Omental fat pad (tissue), 4 donors: ENCODE measurements around the gene SYNGAP1. TPM values are rescaled to one million over a fixed set of nuclear protein-coding genes. Genes with fewer than 3 reads are reported as not detected.
"Not testable (repeated sequence)": the region's sequence is repeated elsewhere in the genome, so short reads cannot be mapped to it uniquely, and the experiment has no call there.

Experiments used
- ATAC-seq: fragments of 150-250 bp; one replicate; pipeline ENCODE4 v1.9.1; 2016; ENCODE audit warnings: mild to moderate bottlenecking, moderate library complexity; ENCODE audit not compliant: low FRiP score
- DNase-seq: peaks from one replicate; pipeline ENCODE4 v3.0.0-alpha.2; 2019; ENCODE audit warnings: low spot score
- total RNA-seq, 4 donors: library from RNA; depleted of rRNA; stranded (reverse); fragments of >200 nt; gene quantifications; one replicate each; pipeline ENCODE4 v1.1.0, GENCODE V29; 2016
- TF ChIP-seq, protein P1 (sequence below), 3 donors: fragments of 450-650 bp; IDR thresholded peaks; one replicate each; pipeline ENCODE4 v1.5.1; 2016 to 2017; ENCODE audit warnings: antibody characterized with exemption in 3 of 3, mild to moderate bottlenecking in 3 of 3, moderate library complexity in 2 of 3

Gene SYNGAP1
- total RNA-seq, 4 donors from 2014 or later: 8.8 to 12.3 (median 10.3) TPM

DNA sequence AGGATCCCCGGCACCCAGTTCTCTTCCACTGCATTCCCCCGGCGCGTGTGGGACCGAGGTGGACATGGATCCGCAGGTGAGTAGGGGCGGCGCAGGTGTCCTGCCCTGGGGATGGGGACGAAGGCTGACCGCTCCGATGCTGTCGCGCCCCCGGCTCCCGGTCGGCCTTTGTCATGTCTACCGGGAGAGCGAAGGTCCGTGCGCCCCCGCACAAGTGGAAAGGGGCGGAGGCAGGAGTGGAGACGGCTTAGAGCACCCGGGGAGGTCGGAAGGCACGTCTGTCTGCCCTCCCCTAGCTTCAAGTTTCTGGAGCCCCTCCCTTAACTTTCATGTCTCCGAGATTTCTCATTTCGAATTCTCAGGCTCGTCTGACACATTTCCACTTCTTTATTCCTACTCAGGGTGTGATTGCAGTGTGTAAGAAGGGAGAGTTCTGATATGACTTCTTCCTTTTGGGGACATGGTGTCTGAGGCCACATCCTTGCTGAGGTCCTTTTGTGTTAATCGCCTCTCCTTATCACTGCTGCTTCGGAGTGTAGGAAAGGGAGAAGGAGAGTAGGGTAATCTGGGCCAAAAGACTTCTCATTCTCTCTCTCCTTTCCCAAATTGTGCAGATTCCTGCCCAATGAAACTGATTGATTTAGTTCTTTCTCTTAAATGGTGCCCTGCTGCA is 27.8 kb upstream of the SYNGAP1 start:
- DNase-seq (no peak), ATAC-seq (peak; percentile 36)
- TF ChIP-seq, protein P1, sequence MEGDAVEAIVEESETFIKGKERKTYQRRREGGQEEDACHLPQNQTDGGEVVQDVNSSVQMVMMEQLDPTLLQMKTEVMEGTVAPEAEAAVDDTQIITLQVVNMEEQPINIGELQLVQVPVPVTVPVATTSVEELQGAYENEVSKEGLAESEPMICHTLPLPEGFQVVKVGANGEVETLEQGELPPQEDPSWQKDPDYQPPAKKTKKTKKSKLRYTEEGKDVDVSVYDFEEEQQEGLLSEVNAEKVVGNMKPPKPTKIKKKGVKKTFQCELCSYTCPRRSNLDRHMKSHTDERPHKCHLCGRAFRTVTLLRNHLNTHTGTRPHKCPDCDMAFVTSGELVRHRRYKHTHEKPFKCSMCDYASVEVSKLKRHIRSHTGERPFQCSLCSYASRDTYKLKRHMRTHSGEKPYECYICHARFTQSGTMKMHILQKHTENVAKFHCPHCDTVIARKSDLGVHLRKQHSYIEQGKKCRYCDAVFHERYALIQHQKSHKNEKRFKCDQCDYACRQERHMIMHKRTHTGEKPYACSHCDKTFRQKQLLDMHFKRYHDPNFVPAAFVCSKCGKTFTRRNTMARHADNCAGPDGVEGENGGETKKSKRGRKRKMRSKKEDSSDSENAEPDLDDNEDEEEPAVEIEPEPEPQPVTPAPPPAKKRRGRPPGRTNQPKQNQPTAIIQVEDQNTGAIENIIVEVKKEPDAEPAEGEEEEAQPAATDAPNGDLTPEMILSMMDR (IDR thresholded peaks at IDR 0.05): no peak

DNA sequence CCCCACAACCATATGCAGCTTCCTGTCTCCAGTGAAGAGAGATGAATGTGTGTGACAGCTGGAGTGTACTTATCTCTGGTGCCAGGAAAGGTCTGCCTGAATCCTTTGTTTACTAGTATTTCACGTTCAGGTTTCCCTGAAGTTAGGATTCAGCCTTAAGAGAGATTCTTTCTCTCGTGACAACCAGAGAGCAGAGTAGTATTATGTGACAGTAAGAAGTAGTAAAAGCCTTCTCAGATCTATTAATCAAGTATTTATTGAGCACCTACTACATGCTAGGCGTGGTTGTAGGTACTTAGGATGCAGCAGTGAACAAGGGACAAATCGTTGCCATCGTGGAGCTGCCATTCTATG is 27.3 kb upstream of the SYNGAP1 start:
- TF ChIP-seq, protein P1 (IDR thresholded peaks at IDR 0.05): no peak
- DNase-seq: no peak
- ATAC-seq: no peak

DNA sequence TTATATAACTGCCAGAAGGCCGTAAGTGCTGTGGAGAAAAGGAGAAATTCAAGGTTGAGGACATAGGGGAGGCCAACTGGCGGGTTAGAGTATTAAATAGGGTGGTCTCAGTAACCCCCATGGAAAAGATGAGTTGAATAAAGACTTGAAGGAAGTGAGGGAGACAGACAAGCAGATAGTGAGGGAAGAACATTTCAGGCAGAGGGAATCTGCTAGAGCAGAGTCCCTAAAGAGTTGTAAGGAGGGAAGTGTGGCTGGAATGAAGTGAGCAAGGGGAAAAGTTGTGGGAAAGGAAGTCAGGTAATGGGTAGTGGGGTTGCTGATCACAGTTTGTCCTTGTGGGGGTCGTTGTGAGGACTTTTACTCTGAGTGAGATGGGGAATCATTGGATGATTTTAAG is 26.9 kb upstream of the SYNGAP1 start:
- TF ChIP-seq, protein P1 (IDR thresholded peaks at IDR 0.05): no peak
- ATAC-seq (no peak), DNase-seq (no peak)

- ATAC-seq (no peak), DNase-seq (no peak)
- TF ChIP-seq, protein P1 (IDR thresholded peaks at IDR 0.05): no peak
Measured at GRCh38 chr6:33397541-33397940, 22.3 kb upstream of the SYNGAP1 start.

DNA sequence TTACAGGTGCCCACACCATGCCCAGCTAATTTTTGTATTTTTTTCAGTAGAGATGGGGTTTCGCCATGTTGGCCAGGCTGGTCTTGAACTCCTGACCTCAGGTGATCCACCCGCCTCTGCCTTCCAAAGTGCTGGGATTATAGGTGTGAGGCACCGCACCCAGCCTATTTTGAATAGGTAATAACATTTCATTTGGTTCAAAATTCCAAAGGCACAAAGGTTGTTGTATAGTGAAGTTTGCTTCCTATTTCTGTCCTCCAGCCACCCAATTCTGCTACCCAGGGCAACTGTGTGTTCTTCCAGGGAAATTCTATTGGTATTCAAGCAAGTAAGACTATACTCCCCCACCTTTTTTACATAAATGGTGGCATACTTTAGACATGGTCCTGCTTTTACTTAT is 21.3 kb upstream of the SYNGAP1 start:
- ATAC-seq, DNase-seq: not testable (repeated sequence)

GRCh38 chr6:33399881-33400280 is 20.0 kb upstream of the SYNGAP1 start:
- ATAC-seq, DNase-seq: not testable (repeated sequence)

DNA sequence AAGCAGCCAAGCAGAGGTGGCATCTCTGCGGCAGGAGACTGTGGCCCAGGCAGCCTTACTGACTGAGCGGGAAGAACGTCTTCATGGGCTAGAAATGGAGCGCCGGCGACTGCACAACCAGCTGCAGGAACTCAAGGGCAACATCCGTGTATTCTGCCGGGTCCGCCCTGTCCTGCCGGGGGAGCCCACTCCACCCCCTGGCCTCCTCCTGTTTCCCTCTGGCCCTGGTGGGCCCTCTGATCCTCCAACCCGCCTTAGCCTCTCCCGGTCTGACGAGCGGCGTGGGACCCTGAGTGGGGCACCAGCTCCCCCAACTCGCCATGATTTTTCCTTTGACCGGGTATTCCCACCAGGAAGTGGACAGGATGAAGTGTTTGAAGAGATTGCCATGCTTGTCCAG is 15.0 kb upstream of the SYNGAP1 start:
- TF ChIP-seq, protein P1 (IDR thresholded peaks at IDR 0.05): no peak
- no peak for ATAC-seq

DNA sequence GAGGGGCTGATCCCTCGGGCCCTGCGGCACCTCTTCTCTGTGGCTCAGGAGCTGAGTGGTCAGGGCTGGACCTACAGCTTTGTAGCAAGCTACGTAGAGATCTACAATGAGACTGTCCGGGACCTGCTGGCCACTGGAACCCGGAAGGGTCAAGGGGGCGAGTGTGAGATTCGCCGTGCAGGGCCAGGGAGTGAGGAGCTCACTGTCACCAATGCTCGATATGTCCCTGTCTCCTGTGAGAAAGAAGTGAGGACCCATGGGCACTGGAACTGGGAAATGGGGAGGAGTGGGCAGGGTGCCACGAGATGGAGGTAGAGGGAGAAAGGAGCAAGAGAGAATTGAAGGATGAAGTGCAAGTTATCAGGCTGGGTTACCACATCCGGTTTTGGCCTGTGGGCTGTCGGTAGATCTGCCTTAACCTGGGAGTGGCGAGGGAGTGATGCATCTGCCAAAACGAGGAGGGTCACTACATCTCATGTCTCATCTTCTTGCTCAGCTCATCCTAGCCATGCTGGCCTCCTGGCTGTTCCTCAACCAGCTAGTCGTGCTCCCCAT is 14.4 kb upstream of the SYNGAP1 start:
- no peak for ATAC-seq
- TF ChIP-seq, protein P1 (IDR thresholded peaks at IDR 0.05): no peak

More for the DNA sequence above, 15.0 kb upstream of the SYNGAP1 start:
- DNase-seq: no peak

More for the DNA sequence above, 14.4 kb upstream of the SYNGAP1 start:
- DNase-seq: no peak
